NCI-H2196 treated with DMSO at 0.1 percent for 48 hours (cell line): ENCODE data around the gene CCL5.
A peak's percentile ranks its signal among the peaks of the same experiment; 100 is the strongest.

Experiments
- DNase-seq: peaks from one replicate; lab custom pipeline; 2025; ENCODE audit not compliant: unreplicated experiment; lab: John Stamatoyannopoulos, UW

The CCL5 gene

DNA sequence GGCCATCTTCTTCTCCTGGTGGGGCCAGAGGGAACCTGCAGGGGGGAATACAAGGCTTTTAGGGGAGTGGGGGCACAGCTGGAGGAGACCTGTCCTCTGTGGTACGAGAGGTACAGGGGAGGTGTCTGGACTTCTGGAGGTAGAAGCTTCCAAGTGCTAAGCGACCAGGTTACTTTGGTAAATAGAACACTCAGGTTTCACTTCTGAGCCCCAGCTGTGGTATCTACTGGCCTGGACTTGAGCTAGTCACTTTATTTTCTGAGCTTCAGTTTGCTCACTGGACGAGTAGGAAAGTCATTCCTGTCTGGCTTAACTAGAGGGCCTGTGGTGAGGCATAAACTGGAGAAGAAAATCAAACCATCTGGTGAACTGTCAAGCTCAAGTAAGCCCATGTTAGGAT lies 11.4 kb downstream of the CCL5 start, which contains the start of gene HEATR9:
TSS of gene HEATR9 (minus strand) at position 155 of the 400 bp plus-strand sequence. CDS start at position 6, 149 bp downstream.
- no peak for DNase-seq

- no peak for DNase-seq
These were observed 12.6 kb downstream of the CCL5 start for GRCh38 chr17:35867574-35867973.

DNA sequence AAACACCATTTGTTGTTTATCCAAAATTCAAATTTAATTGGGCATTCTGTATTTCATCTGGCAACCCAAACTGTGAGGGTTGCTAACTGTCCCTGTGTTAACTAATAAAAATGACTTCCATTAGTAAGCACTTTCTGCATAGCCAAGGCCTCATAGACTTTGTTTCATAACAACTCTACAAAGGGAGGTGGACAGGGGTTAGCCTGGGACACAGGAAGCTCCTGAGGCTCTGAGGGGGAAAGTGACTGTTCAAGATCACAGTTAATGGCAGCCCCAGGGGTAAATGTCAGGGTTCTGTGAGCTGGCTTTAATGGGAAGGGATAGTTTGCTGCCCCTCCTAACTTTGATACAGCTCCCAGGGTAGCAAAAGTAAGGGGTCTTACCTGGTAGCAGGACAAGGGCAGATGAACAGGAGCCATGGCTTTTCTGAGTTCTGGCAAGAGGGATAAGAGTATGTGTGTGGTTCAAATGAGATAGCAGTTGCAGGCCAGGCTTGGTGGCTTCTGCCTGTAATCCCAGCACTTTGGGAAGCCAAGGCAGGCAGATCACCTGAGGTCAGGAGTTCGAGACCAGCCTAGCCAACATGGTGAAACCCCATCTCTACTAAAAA lies 13.7 kb downstream of the CCL5 start:
- DNase-seq: no peak

DNA sequence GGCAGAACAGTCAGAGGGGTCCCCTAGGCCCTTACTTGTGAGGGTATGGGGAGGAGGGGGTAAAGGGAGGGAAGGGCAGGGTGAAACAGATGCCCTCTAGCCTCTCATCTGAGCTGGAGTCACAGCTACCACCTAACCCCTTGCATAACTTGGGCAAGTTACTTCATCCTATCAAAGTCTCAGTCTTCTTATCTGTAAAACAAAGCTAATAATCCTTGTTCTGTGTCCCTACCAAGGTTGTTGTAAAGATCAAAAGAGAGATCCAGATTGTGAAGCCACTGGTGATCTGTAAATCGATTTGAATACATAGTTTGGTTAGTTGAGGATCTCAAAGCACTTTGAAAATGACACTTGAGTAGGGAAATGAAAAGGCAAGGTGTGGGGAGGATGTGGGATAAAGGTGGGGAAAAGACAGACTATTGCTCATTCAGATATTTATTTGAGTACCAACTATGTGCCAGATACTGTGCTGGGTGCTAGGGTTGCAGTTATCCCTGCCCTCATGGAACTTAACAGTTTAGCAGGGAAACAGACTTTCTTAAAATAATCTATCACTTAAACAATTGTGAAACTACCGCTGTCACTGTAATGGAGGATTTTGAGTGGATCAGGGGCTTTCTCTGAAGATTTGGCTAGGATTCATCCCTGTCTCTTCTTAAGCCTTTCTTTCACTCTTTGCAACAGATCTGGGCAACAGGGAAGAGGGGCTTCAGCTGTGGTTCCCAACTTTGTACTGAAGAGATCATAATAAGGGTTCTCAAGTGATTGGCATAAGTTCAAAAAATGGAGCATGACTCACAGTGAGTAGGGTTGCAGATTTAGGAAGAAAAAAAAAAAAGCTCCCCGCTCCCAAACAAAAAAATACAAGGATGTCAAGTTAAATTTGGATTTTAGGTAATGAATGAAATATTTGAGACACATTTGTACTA lies 14.5 kb downstream of the CCL5 start:
- no peak for DNase-seq

- DNase-seq: no peak
These were observed 15.3 kb downstream of the CCL5 start for GRCh38 chr17:35864853-35865252.

DNA sequence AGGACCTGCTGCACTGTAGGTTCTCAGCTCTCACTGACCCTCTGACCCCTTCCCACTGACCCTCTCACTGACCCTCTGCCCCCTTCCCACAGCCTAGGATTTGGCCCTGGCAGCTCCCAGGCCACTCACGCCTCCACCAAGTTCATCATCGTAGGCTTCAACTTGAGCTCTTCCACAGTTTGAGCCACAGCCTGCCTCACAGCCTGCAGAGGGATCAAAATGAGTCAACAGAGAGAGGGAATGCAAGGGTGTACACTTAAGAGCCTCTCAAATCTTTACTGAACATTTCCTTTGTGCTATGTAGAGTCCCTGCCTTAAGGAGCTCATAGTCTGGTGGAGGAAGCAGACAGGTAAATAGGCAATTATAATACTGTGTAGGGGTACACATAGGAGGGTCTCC lies 23.6 kb downstream of the CCL5 start:
- no peak for DNase-seq

- DNase-seq: no peak
These were observed 24.2 kb downstream of the CCL5 start for GRCh38 chr17:35855965-35856364.

DNA sequence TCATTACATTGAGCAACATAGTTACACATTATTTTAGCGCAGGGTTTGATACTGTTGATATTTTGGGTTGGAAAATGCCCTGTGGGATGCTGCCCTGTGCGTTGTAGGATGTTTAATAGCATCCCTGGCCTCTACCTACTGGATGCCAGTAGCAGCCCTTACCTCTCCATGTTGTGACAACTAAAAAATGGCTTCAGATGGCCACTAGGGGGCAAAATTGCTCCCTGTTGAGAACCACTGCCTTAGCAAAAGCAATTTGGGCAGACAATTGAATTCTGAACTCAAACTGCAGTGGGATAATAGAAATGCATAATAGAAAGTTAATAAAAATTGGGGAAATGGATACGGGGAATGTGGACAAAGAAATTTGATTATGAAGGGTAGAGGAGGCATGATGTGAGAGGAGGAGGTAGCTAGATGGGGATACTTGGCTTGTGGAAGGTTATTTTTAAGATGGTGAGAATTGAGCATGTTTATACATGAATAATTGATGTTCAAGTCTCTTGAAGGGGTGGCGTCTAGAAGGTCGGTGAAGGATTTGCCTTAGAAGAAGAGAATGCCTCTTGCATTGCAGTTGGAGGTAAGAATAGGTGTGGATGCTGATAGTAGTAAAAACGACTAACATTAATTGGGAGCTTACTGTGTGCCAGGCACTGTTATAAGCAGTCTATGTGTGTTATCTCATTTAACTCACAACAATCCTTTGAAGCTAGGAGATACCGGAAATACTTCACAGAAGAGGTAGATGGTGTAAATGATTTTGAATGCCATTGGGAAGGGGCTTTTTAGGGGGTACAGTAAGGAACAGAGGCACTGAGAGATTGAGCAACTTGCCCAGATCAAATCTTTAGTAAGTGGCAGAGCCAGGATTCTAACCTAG lies 30.5 kb downstream of the CCL5 start:
- DNase-seq: peak; percentile 23

DNA sequence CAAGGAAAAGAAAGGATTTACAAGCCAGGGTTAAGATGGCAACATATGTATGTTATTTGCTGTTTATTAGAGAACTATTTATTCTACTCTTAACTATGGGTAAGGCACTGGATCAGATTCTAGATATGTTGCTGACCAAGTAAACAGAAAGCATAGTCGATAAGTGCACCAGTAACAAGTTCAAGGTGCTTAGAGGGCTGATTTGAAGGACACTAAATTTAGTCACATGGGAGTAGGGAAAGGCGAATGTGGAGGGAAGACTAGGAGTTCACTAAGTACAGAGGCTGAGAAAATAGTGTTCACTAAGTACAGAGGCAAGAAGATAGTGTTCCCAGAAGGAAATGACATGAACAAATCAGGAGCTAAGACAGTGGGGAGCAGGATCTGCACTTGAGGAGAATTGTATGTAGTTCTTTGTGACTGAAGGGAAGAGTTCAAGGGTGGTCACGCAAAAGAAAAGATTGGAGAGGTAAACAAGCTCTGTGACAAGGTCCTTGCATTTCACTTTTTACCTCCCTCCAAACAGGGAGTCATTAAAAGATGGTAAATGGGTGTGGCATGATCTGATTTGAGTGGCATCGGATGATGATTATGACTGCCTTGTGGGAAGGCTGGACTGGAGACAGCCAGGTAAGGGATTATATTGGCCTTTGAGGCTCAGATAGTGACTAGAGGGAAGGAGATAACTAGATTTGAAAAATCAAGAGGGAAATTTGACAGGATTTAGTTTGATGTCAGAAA lies 32.4 kb downstream of the CCL5 start:
- no peak for DNase-seq

- no peak for DNase-seq
These were observed 33.2 kb downstream of the CCL5 start for GRCh38 chr17:35847006-35847405.

DNA sequence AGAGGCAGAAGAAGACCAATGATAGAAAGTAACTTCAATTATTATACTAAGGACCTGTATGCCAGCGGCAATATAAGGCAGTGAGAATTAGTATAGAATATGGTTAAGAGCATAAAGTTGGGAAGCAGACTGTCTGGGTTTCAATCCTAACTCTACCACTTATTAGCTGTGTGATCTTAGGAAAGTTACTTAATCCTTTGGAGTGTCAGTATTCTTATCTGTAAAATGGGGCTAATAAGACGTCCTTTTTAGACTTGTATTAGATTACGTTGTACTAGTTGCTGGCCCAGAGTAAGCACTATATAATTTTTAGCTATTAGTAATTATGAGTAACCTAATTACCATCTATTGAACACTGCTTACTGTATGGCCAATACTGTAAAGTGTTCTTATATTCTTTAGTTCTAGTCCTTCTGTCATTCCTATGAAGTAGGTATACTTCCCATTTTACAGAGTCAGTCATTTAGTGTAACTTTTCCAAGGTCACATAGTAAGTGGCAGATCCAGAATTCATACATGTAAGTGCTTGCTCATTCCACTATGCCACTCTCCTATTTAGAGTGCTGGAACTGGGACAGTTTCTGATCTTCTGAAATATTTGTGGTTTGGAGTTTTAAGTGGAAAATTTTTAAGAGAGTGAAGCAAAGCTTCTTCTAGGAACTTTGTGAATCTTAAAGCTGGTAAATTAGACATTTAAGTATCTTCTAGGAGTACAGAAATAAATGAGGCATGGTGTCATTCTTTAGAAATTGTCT lies 33.9 kb downstream of the CCL5 start:
- no peak for DNase-seq

DNA sequence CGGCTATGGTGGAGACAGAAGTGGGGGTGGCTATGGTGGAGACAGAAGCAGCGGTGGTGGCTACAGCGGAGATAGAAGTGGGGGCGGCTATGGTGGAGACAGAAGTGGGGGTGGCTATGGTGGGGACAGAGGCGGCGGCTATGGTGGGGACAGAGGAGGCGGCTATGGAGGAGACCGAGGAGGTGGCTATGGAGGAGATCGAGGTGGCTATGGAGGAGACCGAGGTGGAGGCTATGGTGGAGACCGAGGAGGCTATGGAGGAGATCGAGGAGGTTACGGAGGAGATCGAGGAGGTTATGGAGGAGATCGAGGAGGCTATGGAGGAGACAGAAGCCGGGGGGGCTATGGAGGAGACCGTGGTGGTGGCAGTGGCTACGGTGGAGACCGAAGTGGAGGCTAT lies 35.6 kb downstream of the CCL5 start:
- DNase-seq: no peak

DNA sequence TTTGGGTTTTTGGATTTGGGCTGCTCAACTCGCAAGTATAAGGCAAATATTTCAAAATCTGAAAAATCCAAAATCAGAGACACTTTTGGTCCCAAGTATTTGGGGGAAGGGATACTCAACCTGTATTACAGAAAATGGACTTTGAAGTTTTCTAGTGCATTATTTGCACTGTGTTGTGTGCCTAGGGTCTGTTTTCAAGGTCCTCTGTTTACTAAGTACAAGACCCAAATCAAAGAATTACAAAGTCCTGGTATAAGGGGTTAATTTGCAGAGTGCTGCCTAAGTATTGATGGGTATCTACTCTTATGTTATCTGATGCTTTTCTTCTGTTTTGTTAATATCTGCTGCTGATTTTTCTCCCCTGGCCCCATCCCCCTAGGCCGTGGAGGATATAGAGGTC lies 36.5 kb downstream of the CCL5 start:
- DNase-seq: no peak

DNA sequence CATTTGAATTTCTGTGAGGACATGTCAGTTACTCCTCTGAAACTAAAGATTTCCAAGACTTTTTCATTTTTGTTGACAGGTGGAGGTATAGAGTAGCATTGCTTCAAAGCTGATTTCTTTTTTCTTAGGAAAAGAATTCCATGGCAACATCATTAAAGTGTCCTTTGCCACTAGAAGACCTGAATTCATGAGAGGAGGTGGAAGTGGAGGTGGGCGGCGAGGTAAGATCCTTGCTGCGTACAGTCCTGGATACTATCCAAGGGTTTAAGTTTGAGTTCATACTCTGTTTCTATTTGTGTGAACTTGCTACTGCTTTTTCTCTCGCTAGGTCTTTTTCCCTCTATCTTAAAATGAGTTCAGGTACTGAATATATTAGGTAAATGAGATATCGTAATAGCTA lies 37.9 kb downstream of the CCL5 start:
- DNase-seq: no peak

- no peak for DNase-seq
These were observed 38.7 kb downstream of the CCL5 start for GRCh38 chr17:35841505-35841904.

DNA sequence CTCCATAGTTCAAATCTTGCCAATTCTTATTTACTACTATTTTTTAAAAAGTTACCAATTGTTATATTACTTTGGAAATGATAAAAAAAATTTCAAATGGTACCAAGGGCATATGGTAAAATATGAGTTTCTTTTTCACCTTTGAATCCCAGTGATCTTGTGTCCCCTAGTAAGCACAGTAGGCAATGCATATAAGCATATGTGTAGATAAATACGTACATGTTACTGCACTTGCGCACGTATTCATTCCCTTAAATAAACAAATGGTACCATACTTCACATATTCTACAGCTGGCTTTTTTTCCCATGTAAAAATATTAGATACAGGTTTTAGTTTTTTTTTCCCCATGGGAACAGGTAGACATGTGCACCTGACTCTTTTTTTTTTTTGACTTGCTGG lies 39.1 kb downstream of the CCL5 start:
- DNase-seq: no peak

DNA sequence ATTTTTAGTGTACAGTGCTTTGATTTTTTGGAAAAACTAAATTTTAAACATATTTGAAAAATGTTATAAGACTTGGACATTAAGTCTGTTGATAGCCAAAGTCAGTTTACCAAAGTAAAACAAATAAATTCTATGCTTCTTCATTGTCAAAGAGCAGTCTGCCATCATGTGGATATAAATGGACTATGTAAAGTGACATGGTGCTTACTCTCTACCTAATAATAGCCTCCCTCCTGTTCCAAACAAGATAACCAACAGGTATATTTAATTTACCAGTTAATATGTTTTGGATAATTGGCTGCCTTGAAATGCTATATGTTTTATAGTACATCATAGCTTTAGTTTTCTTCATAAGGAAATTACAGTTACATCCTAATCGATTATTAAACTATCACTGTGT lies 55.0 kb downstream of the CCL5 start:
- no peak for DNase-seq
